ENCODE data around the gene PCDHGA1.
"Not testable (repeated sequence)": the region's sequence is repeated elsewhere in the genome, so short reads cannot be mapped to it uniquely, and the experiment has no call there.

The PCDHGA1 gene

GRCh38 chr5:141330299-141331080 is at the start of gene PCDHGA1:
Gene PCDHGA1, plus strand, starts transcription at chr5:141330514.
- DNase-seq (ENCODE audit: low read depth), result no peak

- no peak for DNase-seq (ENCODE audit: low read depth)
Observed at GRCh38 chr5:141298376-141298775, 31.9 kb upstream of the PCDHGA1 start.

GRCh38 chr5:141303756-141304155 is 26.6 kb upstream of the PCDHGA1 start, which contains the start of gene SLC25A2:
Gene SLC25A2, minus strand, starts transcription at chr5:141304049. Its CDS starts 184 bp downstream, at chr5:141303865.
- no peak for DNase-seq (ENCODE audit: low read depth)

- DNase-seq (ENCODE audit: low read depth), result no peak
Observed at GRCh38 chr5:141306630-141307029, 23.7 kb upstream of the PCDHGA1 start.

- DNase-seq (ENCODE audit: low read depth), result no peak
Observed at GRCh38 chr5:141313711-141314110, 16.6 kb upstream of the PCDHGA1 start.

GRCh38 chr5:141316963-141317362 is 13.4 kb upstream of the PCDHGA1 start:
- DNase-seq (ENCODE audit: low read depth), result not testable (repeated sequence)

GRCh38 chr5:141319202-141319601 is 11.1 kb upstream of the PCDHGA1 start:
- no peak for DNase-seq (ENCODE audit: low read depth)

GRCh38 chr5:141319699-141320098 is 10.6 kb upstream of the PCDHGA1 start:
- DNase-seq (ENCODE audit: low read depth), result no peak

- peak; percentile 89 for DNase-seq (ENCODE audit: low read depth)
Observed at GRCh38 chr5:141320225-141321169, 9.8 kb upstream of the PCDHGA1 start, which contains the start of gene TAF7. Gene TAF7, minus strand, starts transcription at chr5:141320784. Its CDS starts 740 bp downstream, at chr5:141320044.

GRCh38 chr5:141322261-141322660 is 8.1 kb upstream of the PCDHGA1 start:
- DNase-seq (ENCODE audit: low read depth), result no peak

- peak; percentile 51 for DNase-seq (ENCODE audit: low read depth)
Observed at GRCh38 chr5:141326088-141326854, 4.0 kb upstream of the PCDHGA1 start.

GRCh38 chr5:141328231-141328630 is 2.1 kb upstream of the PCDHGA1 start:
- no peak for DNase-seq (ENCODE audit: low read depth)

GRCh38 chr5:141332571-141332970 is 2.3 kb downstream of the PCDHGA1 start:
- not testable (repeated sequence) for DNase-seq (ENCODE audit: low read depth)

GRCh38 chr5:141338538-141339306 is 8.4 kb downstream of the PCDHGA1 start, which contains the start of gene PCDHGA2:
Gene PCDHGA2, plus strand, starts transcription at chr5:141338760.
- DNase-seq (ENCODE audit: low read depth), result no peak

GRCh38 chr5:141340781-141341354 is 10.6 kb downstream of the PCDHGA1 start:
- DNase-seq (ENCODE audit: low read depth), result not testable (repeated sequence)

GRCh38 chr5:141342773-141343172 is 12.5 kb downstream of the PCDHGA1 start:
- DNase-seq (ENCODE audit: low read depth), result no peak

GRCh38 chr5:141343242-141343952 is 13.1 kb downstream of the PCDHGA1 start, which contains the start of gene PCDHGA3:
Gene PCDHGA3, plus strand, starts transcription at chr5:141343829. Its CDS starts 205 bp downstream, at chr5:141344034.
- DNase-seq (ENCODE audit: low read depth), result no peak

- DNase-seq (ENCODE audit: low read depth), result no peak
Observed at GRCh38 chr5:141343953-141344463, 13.7 kb downstream of the PCDHGA1 start.

GRCh38 chr5:141345327-141345726 is 15.0 kb downstream of the PCDHGA1 start:
- DNase-seq (ENCODE audit: low read depth), result no peak

GRCh38 chr5:141346017-141346416 is 15.7 kb downstream of the PCDHGA1 start:
- DNase-seq (ENCODE audit: low read depth), result not testable (repeated sequence)
